SK-N-MC (cell line): ENCODE results near the gene CDC45.
"Not testable (repeated sequence)": the region's sequence is repeated elsewhere in the genome, so short reads cannot be mapped to it uniquely, and the experiment has no call there.

ENCODE experiments used
- DNase-seq: peaks from one replicate; pipeline ENCODE4 v3.0.0-alpha.2; 2011; ENCODE audit warnings: low read depth, low spot score
- H3K27ac ChIP-seq: fragments of 200-600 bp; sonication (generic); 2 replicates; pipeline ENCODE4 v1.5.1; 2016; ENCODE audit warnings: mixed run types
- H3K36me3 ChIP-seq: fragments of 200-600 bp; sonication (generic); 2 replicates; pipeline ENCODE4 v1.6.1; 2017; ENCODE audit warnings: antibody characterized with exemption, low read length, mixed read lengths; ENCODE audit not compliant: insufficient read depth
- H3K4me3 ChIP-seq: fragments of 200-600 bp; sonication (generic); 2 replicates; pipeline ENCODE4 v1.5.1; 2016
- H3K9ac ChIP-seq: fragments of 200-600 bp; sonication (generic); 2 replicates; pipeline ENCODE4 v1.8.0; 2017; ENCODE audit warnings: mixed run types, mixed read lengths; ENCODE audit not compliant: insufficient read length
- H3K9me3 ChIP-seq: fragments of 200-600 bp; sonication (generic); 2 replicates; pipeline ENCODE4 v1.6.1; 2017; ENCODE audit warnings: low read depth, mild to moderate bottlenecking, antibody characterized with exemption, low read length, moderate library complexity, mixed read lengths
- EZH2 ChIP-seq: fragments of 200-600 bp; sonication (generic); IDR thresholded peaks from one replicate; pipeline ENCODE4 v1.6.1; 2017; ENCODE audit warnings: antibody characterized with exemption
- FOXP2 ChIP-seq: optimal IDR thresholded peaks from 2 replicates; pipeline ENCODE3; 2011; ENCODE audit warnings: mild to moderate bottlenecking, moderate library complexity; ENCODE audit not compliant: insufficient read depth; ENCODE audit errors: extremely low read length, control extremely low read depth
- POLR2AphosphoS5 ChIP-seq: IDR thresholded peaks from 2 replicates; pipeline ENCODE4 v1.6.1; 2012; ENCODE audit warnings: mild to moderate bottlenecking, low read depth, low read length, borderline replicate concordance

Gene CDC45

GRCh38 chr22:19545935-19546207, 66.2 kb downstream of the CDC45 start:
- H3K36me3 ChIP-seq, result no peaks in the 10 kb centered on the region
- no peaks in the 10 kb centered on the region for H3K9me3 ChIP-seq
- TF ChIP-seq EZH2 (no peak), POLR2AphosphoS5 (no peak), FOXP2 (no peak)
- H3K27ac ChIP-seq, result no peak overlapping the region
- no peak for DNase-seq
- no peak overlapping the region for H3K4me3 ChIP-seq
- no peak overlapping the region for H3K9ac ChIP-seq

GRCh38 chr22:19546680-19547079, 67.0 kb downstream of the CDC45 start:
- DNase-seq, result no peak
- no peak for TF ChIP-seq FOXP2
- TF ChIP-seq EZH2, result no peak
- TF ChIP-seq POLR2AphosphoS5, result no peak

DNA sequence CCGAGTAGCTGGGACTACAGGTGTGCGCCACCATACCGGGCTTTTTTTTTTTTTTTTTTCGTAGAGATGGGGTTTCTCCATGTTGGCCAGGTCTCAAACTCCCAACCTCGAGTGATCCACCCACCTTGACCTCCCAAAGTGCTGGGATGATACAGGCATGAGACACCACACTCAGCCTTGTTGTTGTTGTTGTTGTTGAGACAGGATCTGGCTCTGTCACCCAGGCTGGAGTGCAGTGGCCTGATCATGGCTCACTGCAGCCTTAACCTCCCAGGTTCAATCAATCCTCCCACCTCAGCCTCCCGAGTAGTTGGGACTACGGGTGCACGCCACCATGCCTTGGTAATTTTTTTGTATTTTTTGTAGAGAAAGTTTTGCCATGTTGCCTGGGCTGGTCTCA, 67.9 kb downstream of the CDC45 start:
- Histone ChIP-seq H3K9ac (no peak overlapping the region), H3K4me3 (no peak overlapping the region), H3K36me3 (no peaks in the 10 kb centered on the region), H3K9me3 (no peaks in the 10 kb centered on the region), H3K27ac (no peak overlapping the region)
- TF ChIP-seq FOXP2 (no peak), EZH2 (no peak), POLR2AphosphoS5 (no peak)
- no peak for DNase-seq

More at GRCh38 chr22:19546680-19547079, 67.0 kb downstream of the CDC45 start:
- Histone ChIP-seq H3K4me3 (no peak overlapping the region), H3K9me3 (no peaks in the 10 kb centered on the region), H3K9ac (no peak overlapping the region), H3K36me3 (no peaks in the 10 kb centered on the region), H3K27ac (no peak overlapping the region)

GRCh38 chr22:19548427-19548826, 68.7 kb downstream of the CDC45 start:
- H3K9me3 ChIP-seq, H3K4me3 ChIP-seq, H3K27ac ChIP-seq, H3K9ac ChIP-seq, H3K36me3 ChIP-seq, DNase-seq: not testable (repeated sequence)

DNA sequence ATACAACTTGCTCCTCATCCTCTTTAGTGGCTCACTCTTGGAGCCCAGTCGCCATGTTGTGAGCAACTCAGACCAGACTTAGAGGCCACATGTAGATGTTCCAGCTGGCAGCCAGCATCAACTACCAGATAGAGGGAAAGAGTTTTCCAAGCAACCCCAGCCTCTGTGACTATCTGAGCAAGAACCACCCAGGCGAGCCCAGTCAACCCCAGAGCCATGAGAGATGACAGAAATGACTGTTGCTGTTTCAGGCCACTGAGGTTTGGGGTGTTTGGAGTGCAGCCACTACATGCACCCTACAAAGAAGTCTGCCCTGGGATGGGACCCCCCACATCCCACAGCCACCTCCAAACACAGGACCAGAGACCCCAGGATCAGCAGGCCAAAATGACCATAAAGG, 69.2 kb downstream of the CDC45 start:
- Histone ChIP-seq H3K36me3 (no peaks in the 10 kb centered on the region), H3K9ac (no peak overlapping the region), H3K27ac (no peak overlapping the region), H3K4me3 (no peak overlapping the region), H3K9me3 (no peaks in the 10 kb centered on the region)
- no peak for TF ChIP-seq FOXP2
- TF ChIP-seq EZH2, result no peak
- TF ChIP-seq POLR2AphosphoS5, result no peak
- no peak for DNase-seq

DNA sequence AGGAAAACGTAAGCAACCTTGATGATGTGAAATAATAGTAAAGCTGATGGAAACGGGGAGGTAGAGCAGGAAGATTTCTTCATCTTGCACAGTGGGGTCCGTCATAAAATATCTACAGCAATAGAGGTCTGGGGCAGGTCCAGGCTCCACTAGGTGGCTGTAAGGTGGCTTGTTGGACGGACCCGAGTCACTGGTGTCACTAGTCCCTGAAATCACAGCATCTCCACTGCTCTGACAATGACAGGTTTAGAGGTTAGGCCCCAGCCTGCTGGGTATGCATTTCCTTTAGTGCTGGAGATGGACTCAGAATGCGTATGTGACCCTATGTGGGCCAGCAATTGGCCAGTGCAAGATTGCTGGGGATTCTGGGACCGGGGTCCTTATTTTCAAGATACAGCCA, 69.7 kb downstream of the CDC45 start:
- DNase-seq, result no peak
- no peaks in the 10 kb centered on the region for H3K9me3 ChIP-seq
- TF ChIP-seq FOXP2 (no peak), POLR2AphosphoS5 (no peak), EZH2 (no peak)
- no peaks in the 10 kb centered on the region for H3K36me3 ChIP-seq
- H3K27ac ChIP-seq, result no peak overlapping the region
- no peak overlapping the region for H3K4me3 ChIP-seq
- H3K9ac ChIP-seq, result no peak overlapping the region

DNA sequence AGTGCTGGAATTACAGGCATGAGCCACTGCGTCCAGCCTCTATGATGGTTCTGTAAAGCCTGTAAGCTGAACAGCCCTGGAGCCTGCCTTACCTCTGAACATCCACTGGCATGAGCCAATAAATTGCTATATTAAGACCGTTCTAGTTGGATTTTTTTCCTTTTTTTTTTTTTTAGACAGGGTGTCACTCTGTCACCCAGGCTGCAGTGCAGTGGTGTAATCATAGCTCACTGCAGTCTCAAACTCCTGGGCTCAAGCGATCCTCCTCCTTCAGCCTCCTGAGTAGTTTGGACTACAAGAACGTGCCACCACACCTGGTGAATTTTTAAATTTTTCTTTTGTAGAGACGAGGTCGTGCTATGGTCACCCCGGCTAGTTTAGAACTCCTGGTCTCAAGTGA, 70.7 kb downstream of the CDC45 start:
- no peak for DNase-seq
- Histone ChIP-seq H3K9me3 (no peaks in the 10 kb centered on the region), H3K9ac (no peak overlapping the region), H3K27ac (no peak overlapping the region), H3K36me3 (no peaks in the 10 kb centered on the region), H3K4me3 (no peak overlapping the region)
- TF ChIP-seq EZH2, result no peak

GRCh38 chr22:19553201-19553600, 73.5 kb downstream of the CDC45 start:
- TF ChIP-seq EZH2, result no peak
- no peak for TF ChIP-seq POLR2AphosphoS5
- TF ChIP-seq FOXP2, result no peak
- H3K9me3 ChIP-seq, result no peaks in the 10 kb centered on the region

DNA sequence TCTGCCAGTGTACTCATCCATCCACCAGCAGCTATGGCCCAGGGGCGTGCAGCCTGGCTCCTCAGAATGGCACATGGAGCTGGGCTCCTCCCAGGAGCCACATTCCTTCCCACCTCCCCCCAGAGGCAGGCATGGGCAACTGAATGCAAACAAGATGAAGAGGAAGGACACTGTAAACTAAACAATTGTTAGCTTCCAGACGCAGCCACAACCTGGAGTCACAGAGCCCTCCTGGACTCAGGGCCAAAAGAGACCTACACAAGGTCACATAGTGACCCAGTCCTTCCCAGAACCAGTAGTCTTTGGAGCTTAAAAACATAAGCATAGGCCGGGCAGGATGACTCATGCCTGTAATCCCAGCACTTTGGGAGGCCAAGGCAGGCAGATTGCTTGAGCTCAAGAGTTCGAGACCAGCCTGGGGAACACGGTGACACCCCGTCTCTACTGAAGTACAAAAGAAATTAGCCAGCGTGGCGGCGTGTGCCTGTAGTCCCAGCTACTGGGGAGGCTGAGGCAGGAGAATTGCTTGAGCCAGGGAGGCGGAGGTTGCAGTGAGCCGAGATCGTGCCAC, 75.2 kb downstream of the CDC45 start:
- DNase-seq, result no peak
- no peak overlapping the region for H3K27ac ChIP-seq
- H3K9ac ChIP-seq, result no peak overlapping the region
- H3K9me3 ChIP-seq, result no peaks in the 10 kb centered on the region
- no peaks in the 10 kb centered on the region for H3K36me3 ChIP-seq
- no peak overlapping the region for H3K4me3 ChIP-seq
- TF ChIP-seq EZH2 (no peak), POLR2AphosphoS5 (no peak), FOXP2 (no peak)

More at GRCh38 chr22:19553201-19553600, 73.5 kb downstream of the CDC45 start:
- no peak overlapping the region for H3K4me3 ChIP-seq
- DNase-seq, result no peak
- no peak overlapping the region for H3K27ac ChIP-seq
- no peak overlapping the region for H3K9ac ChIP-seq
- no peaks in the 10 kb centered on the region for H3K36me3 ChIP-seq
